ENCODE measurements around the gene CNGA1. TPM values are rescaled to one million over a fixed set of nuclear protein-coding genes. Genes with fewer than 3 reads are reported as not detected.

CNGA1 gene
- not detected in 2 replicates for polyA plus RNA-seq (2014; cell fraction: cytosol; rRNA removed)
- polyA plus RNA-seq (2014; cell fraction: nucleus; rRNA removed), result not detected in 2 replicates

- DNase-seq (ENCODE audit: low spot score), result peak; percentile 61
These were observed at the start of gene CNGA1, which contains the start of gene NIPAL1 for GRCh38 chr4:48016141-48017107. CNGA1 (minus strand) TSS chr4:48016681; CDS start chr4:47952689, 63,992 bp downstream. NIPAL1 (plus strand) TSS chr4:48016772; CDS start chr4:48016840, 68 bp downstream.

DNA sequence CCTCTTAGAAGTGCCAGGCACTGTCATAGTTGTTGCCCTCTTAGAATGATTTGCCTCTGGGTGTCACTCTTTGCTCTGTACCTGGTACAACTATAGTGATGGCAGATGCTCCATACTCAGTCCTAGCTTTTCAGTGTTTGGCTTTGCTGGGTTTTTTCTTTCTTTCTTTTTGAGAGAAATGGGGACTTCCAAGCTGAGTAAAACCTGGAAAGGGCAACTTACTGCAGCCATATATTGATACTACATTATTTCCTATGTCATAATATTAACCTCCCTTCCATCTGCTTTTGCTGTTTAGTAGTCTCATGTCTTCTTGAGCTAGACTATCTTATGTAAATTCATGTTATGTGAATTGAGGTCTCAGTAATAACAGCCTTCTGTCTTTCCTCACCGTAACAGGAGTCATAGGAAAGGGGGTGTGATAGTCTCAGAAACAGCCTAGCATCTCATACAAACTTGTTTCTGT, 49.1 kb upstream of the CNGA1 start:
- DNase-seq (ENCODE audit: low spot score), result no peak

- DNase-seq (ENCODE audit: low spot score), result no peak
These were observed 47.9 kb upstream of the CNGA1 start for GRCh38 chr4:48064349-48064748.

DNA sequence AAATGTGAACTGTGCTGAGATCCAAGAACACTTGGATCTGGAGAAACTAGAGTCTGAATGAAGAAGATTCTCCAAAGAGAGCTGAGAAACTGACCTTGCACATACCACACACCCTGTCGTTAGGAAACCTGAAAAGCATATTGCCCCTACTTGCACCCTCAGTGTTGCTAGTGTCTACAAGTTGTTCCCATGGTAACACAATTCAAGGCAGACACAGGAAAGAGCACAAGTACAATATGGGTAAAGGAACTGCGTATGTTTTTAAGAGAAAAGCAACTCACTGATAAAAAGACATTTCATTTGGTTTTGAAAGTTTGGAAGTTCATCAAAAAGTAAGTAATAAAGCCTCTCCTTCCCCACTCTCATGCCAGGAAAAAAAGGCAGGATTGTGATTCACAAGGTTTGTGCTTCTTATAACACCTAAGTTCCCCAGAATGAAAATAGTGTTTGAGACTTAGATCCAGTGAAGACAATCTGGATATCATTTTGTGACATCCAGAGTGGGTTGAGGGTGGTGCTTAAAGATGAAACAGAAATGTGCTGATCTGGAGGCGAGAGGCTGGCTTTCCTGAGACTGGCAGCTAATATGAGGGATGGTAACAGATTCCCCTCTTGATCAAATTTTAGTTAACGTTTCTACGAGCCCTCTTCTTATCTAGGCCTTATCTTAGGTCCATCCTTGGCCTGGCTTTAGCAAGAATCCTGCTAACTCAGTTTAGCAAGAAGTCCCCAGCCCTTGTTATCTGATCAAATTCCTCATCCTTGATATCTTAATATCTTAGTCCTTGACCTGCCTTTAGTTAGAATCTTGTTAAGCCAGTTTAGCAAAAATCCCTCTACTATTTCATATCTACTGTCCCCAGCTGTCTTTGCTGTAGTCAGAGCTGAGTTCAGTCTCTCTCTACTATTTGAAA, 42.4 kb upstream of the CNGA1 start:
- peak; percentile 4 for DNase-seq (ENCODE audit: low spot score)

DNA sequence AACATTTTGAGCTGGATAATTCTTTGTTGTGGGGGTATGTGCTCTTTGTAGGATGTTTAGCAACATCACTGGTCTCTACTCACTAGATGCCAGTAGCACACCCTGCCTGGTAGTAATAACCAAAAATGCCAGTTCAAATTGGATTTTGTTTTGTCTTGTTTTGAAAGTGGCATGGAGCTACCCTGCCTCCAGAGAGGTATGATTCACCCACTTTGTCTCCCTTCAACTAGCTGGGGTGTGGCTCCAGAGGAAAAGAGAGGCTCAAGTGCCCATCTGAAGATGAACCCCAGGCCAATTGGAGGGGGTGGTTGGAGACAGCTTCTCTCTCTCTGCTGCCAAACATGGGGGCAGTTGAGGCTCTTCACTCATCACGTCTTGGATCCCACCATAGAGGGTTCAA, 34.6 kb upstream of the CNGA1 start:
- DNase-seq (ENCODE audit: low spot score), result no peak

DNA sequence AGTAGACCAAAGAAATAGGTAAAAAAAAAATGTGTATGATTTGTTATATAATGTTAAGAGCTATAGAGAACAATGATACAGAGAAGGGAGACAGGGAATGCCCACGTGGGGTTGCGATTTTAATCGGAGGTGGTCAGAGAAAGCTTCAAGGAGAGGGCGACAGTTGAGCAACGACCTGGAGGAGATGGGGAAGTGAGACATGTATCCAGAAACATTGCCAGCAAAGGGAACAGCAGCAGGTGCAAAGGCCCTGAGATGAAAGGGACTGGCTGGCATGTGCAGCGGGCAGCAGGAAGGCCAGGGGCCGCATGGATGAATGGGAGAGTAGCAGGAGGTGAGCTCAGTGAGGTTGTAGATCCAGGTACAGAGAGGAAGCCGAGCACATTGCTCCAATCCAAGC, 33.0 kb upstream of the CNGA1 start:
- DNase-seq (ENCODE audit: low spot score), result no peak

DNA sequence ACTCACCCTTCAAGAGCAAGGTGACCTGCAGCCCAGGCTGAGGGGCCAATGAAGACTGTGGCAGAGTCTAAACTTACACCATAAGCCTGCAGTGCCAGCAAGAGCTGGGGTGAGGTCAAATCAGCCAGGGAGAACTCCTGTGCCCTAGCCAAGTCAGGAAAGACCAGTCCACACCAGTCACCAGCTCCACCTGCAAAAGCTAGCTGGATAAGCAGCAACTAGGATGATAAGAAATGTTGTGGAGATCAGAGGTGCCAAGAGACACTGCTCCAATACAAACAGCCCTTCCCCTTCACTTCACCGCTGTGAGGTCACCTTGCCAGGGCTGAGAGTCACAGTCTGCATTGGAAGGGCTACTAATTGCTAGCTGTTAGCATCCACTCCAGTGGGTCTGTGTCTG, 31.4 kb upstream of the CNGA1 start:
- DNase-seq (ENCODE audit: low spot score), result no peak

- DNase-seq (ENCODE audit: low spot score), result no peak
These were observed 31.0 kb upstream of the CNGA1 start for GRCh38 chr4:48047421-48047844.

DNA sequence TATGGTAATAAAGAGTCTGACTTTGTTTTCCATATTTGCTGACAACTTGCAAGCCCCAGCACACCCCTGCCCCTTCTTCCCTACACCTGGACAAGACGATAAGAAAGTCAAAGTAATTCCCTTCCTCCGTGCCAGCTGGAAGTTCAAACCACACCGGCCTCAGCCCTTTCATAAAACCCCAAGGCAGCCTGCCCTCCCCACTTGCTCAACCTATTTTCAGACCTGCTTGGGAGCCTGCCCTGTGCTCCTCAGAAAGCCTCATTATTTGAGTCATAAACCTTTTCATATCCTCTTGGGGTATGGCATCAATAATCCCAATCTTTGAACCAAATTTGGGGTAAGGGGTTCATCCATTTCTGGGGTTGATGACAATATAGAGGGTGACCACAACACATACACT, 29.6 kb upstream of the CNGA1 start:
- no peak for DNase-seq (ENCODE audit: low spot score)

GRCh38 chr4:48044298-48044697, 27.8 kb upstream of the CNGA1 start:
- DNase-seq (ENCODE audit: low spot score), result no peak

GRCh38 chr4:48043504-48043903, 27.0 kb upstream of the CNGA1 start:
- DNase-seq (ENCODE audit: low spot score), result no peak

- DNase-seq (ENCODE audit: low spot score), result no peak
These were observed 26.5 kb upstream of the CNGA1 start for GRCh38 chr4:48042979-48043461.

DNA sequence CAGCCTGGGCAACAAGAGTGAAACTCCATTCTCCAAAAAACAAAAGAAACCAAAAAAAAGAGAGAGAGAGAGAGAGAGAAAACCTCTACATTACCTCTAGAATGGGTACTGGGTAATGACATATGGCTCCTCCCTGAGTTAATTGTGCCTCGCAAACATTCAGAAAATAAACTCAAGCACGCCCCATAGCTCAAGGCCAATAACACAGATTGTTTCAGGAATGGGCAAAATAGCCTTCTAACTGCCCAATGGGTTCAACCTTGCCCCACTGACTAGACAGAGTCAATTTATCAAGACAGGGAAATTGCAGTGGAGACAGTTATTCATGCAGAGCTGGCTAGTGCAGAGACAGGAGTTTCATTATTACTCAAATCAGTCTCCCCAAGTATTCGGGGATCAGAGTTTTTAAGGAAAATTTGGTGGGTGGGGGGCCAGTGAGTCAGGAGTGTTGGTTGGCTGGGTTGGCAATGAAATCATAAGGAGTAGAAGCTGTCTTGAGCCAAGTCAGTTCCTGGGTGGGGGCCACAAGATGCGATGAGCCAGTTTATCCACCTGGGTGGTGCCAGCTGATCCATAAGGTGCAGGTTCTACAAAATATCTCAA, 25.2 kb upstream of the CNGA1 start:
- no peak for DNase-seq (ENCODE audit: low spot score)

DNA sequence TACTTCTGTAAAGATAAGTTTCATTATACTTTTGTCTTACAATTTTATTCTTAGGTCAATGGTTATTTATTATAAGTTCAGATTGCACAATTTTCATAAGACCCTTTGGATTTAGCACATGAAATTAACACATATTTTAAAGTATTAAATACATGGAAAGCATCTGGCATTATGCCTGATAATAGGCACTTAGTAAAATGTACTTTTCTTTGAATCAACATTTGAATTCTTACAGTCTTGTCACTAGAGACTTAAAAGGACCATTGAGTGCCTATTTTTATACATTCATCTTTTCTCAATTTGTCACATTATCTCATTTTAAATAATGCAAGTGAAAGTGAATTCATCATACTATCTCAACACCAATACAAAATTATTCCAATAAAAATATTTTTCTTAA, 23.1 kb upstream of the CNGA1 start:
- no peak for DNase-seq (ENCODE audit: low spot score)

DNA sequence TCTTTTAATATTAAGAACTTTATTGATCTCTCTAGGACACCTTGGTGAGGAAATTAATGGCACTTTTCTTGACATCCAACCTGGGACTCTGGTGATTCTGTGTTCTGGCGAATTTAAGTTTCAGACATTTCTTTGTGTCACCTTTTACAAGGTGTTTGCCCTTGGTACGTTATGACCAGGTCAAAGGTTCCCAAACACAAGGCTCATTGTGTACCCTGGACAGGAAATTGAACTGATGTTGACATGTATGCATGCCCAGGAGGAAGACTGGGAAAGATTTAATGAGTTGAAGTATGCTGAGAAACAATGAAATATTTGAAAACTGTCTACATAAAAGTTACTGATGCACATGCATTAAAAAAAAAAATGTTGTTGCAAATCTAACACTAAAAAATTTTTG, 22.2 kb upstream of the CNGA1 start:
- DNase-seq (ENCODE audit: low spot score), result no peak

DNA sequence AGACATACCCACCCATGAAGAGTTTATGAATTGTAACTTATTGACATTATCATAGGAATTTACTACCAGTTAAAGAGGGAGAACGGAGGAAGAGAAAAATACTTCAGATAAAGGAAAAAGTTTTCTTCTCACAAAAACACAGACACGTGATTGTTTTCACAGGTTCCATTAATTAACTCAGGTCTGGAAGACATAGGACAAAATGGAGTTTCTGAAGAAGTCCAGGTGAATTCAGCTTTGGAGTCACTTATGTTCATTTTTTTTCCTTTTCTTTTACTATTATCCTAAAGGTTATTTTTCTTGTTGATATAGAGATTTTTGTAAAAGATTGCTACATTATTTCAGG, 20.6 kb upstream of the CNGA1 start:
- no peak for DNase-seq (ENCODE audit: low spot score)

GRCh38 chr4:48035952-48036351, 19.5 kb upstream of the CNGA1 start:
- no peak for DNase-seq (ENCODE audit: low spot score)

DNA sequence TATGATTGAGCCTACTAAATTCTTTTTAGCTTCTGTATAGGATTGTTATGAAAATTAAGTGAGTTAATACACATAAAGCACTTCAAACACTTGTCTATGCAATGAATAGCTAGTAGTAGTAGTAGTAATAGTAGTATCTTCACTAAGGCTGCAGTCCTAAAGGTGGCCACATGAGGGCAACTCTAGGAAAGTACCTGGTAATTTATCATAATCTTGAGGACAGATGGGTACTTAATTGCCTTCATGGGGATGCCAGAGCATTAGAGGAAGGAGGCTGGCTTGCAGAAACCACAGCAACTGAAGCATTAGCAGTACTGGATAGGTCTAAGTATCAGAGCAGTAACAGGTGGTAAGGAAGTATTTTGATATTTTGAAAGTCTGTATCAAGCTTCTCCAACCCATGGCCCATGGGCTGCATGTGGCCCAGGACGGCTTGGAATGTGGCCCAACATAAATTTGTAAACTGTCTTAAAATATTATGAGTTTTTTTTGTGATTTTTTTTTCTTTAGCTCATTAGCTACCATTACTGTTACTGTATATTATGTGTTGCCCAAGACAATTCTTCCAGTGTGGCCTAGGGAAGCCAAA, 17.4 kb upstream of the CNGA1 start:
- DNase-seq (ENCODE audit: low spot score), result no peak

DNA sequence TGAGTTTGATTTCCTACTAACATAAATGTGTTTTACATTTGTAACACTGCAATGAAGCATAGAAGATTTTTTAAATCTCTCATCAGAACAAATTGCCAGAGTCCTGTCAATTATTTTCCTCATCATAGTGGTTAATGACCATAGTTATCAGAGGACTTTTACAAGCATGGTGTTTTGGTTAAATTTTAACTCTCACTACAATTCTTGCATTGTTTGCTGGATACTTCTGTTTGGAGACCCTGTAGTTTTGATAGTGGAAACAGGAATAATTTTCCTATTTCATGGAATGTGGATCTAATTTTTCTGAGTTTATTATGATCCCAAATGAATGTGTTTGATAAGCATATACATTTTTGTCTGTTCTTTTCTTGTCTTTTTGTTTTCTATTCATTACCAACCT, 16.9 kb upstream of the CNGA1 start:
- DNase-seq (ENCODE audit: low spot score), result no peak

GRCh38 chr4:48032721-48033120, 16.2 kb upstream of the CNGA1 start:
- DNase-seq (ENCODE audit: low spot score), result no peak

Measured in SK-N-DZ (cell line).